HepG2 (cell line): ENCODE measurements around the gene PCDHGC5. TPM values are rescaled to one million over a fixed set of nuclear protein-coding genes. Genes with fewer than 3 reads are reported as not detected.

ENCODE experiments used
- polyA plus RNA-seq, 8 experiments: library from polyadenylated mRNA; depleted of rRNA in 3 of 8; stranded (reverse) in 7 of 8; unstranded in 1 of 8; fragments of >200 nt; fragmentation: Illumina TruSeq in 4 of 8; extraction: Trizol in 4 of 8; gene quantifications; 2 replicates each; pipeline versions ENCODE4 v1.2.1 to v1.2.3, GENCODE V29; 2011 to 2016; ENCODE audit warnings: low read depth in 4 of 8, missing spikeins in 1 of 8, mixed read lengths in 1 of 8; ENCODE audit not compliant: insufficient read depth in 1 of 8
- total RNA-seq, 5 experiments: library from RNA; depleted of rRNA; stranded (reverse); fragments of >200 nt; fragmentation: Illumina TruSeq; extraction: Trizol; gene quantifications; 2 replicates each; pipeline ENCODE4 v1.2.3, GENCODE V29; 2016; ENCODE audit warnings: low read depth in 1 of 5

PCDHGC5 gene
- total and polyA plus RNA-seq, 2 of the 13 experiments (the other 11 are each of a cell fraction or from before 2014, with no cell fraction given) = 0.03 TPM; not detected in 1

Other genes with a start within 250 kb of the PCDHGC5 start
- 0.22 and 0.27 TPM in 2 replicates for gene PCDHB15, start 243.7 kb upstream of the PCDHGC5 start, total RNA-seq (2016; rRNA removed; fragmentation: Illumina TruSeq; extraction: Trizol)
- gene PCDHB15, start 243.7 kb upstream of the PCDHGC5 start, polyA plus RNA-seq (2011; rRNA removed) = 0.26 and 0.48 TPM in 2 replicates
- gene SLC25A2, start 185.0 kb upstream of the PCDHGC5 start, total RNA-seq (2016; rRNA removed; fragmentation: Illumina TruSeq; extraction: Trizol) = 0.13 TPM in 1 of 2 replicates, not detected in the other
- gene SLC25A2, start 185.0 kb upstream of the PCDHGC5 start, polyA plus RNA-seq (2011; rRNA removed) = not detected in 2 replicates
- gene TAF7, start 168.3 kb upstream of the PCDHGC5 start, total RNA-seq (2016; rRNA removed; fragmentation: Illumina TruSeq; extraction: Trizol) = 61.5 and 96.6 TPM in 2 replicates
- gene TAF7, start 168.3 kb upstream of the PCDHGC5 start, polyA plus RNA-seq (2011; rRNA removed) = 36.5 and 41.6 TPM in 2 replicates
- 0.04 and 0.31 TPM in 2 replicates for gene PCDHGA1, start 158.6 kb upstream of the PCDHGC5 start, total RNA-seq (2016; rRNA removed; fragmentation: Illumina TruSeq; extraction: Trizol)
- gene PCDHGA1, start 158.6 kb upstream of the PCDHGC5 start, polyA plus RNA-seq (2011; rRNA removed) = 0.40 TPM in 2 replicates
- gene PCDHGA2, start 150.3 kb upstream of the PCDHGC5 start, total RNA-seq (2016; rRNA removed; fragmentation: Illumina TruSeq; extraction: Trizol) = 0.04 TPM in 1 of 2 replicates, not detected in the other
- gene PCDHGA2, start 150.3 kb upstream of the PCDHGC5 start, polyA plus RNA-seq (2011; rRNA removed) = 0.09 and 0.11 TPM in 2 replicates
- not detected in 2 replicates for gene PCDHGA3, start 145.3 kb upstream of the PCDHGC5 start, total RNA-seq (2016; rRNA removed; fragmentation: Illumina TruSeq; extraction: Trizol)
- 0.03 and 0.05 TPM in 2 replicates for gene PCDHGA3, start 145.3 kb upstream of the PCDHGC5 start, polyA plus RNA-seq (2011; rRNA removed)
- gene PCDHGB1, start 139.0 kb upstream of the PCDHGC5 start, total RNA-seq (2016; rRNA removed; fragmentation: Illumina TruSeq; extraction: Trizol) = 0.95 and 2.6 TPM in 2 replicates
- gene PCDHGB1, start 139.0 kb upstream of the PCDHGC5 start, polyA plus RNA-seq (2011; rRNA removed) = 0.95 and 1.0 TPM in 2 replicates
- 0.15 and 0.58 TPM in 2 replicates for gene PCDHGA4, start 134.1 kb upstream of the PCDHGC5 start, total RNA-seq (2016; rRNA removed; fragmentation: Illumina TruSeq; extraction: Trizol)
- 0.39 and 0.49 TPM in 2 replicates for gene PCDHGA4, start 134.1 kb upstream of the PCDHGC5 start, polyA plus RNA-seq (2011; rRNA removed)
- 0.64 and 0.77 TPM in 2 replicates for gene PCDHGB2, start 129.1 kb upstream of the PCDHGC5 start, total RNA-seq (2016; rRNA removed; fragmentation: Illumina TruSeq; extraction: Trizol)
- gene PCDHGB2, start 129.1 kb upstream of the PCDHGC5 start, polyA plus RNA-seq (2011; rRNA removed) = 0.80 and 0.82 TPM in 2 replicates
- 0.11 and 0.27 TPM in 2 replicates for gene PCDHGA5, start 124.9 kb upstream of the PCDHGC5 start, total RNA-seq (2016; rRNA removed; fragmentation: Illumina TruSeq; extraction: Trizol)
- 0.32 and 0.40 TPM in 2 replicates for gene PCDHGA5, start 124.9 kb upstream of the PCDHGC5 start, polyA plus RNA-seq (2011; rRNA removed)
- 0.13 and 0.40 TPM in 2 replicates for gene PCDHGB3, start 118.8 kb upstream of the PCDHGC5 start, total RNA-seq (2016; rRNA removed; fragmentation: Illumina TruSeq; extraction: Trizol)
- gene PCDHGB3, start 118.8 kb upstream of the PCDHGC5 start, polyA plus RNA-seq (2011; rRNA removed) = 0.44 and 0.67 TPM in 2 replicates
- 0.13 and 0.33 TPM in 2 replicates for gene PCDHGA6, start 115.2 kb upstream of the PCDHGC5 start, total RNA-seq (2016; rRNA removed; fragmentation: Illumina TruSeq; extraction: Trizol)
- 0.51 and 0.54 TPM in 2 replicates for gene PCDHGA6, start 115.2 kb upstream of the PCDHGC5 start, polyA plus RNA-seq (2011; rRNA removed)
- 0.17 and 0.31 TPM in 2 replicates for gene PCDHGA7, start 106.3 kb upstream of the PCDHGC5 start, total RNA-seq (2016; rRNA removed; fragmentation: Illumina TruSeq; extraction: Trizol)
- gene PCDHGA7, start 106.3 kb upstream of the PCDHGC5 start, polyA plus RNA-seq (2011; rRNA removed) = 0.11 and 0.13 TPM in 2 replicates
- 1.7 and 3.3 TPM in 2 replicates for gene PCDHGB4, start 101.4 kb upstream of the PCDHGC5 start, total RNA-seq (2016; rRNA removed; fragmentation: Illumina TruSeq; extraction: Trizol)
- gene PCDHGB4, start 101.4 kb upstream of the PCDHGC5 start, polyA plus RNA-seq (2011; rRNA removed) = 1.7 and 2.1 TPM in 2 replicates
- gene PCDHGA8, start 96.4 kb upstream of the PCDHGC5 start, total RNA-seq (2016; rRNA removed; fragmentation: Illumina TruSeq; extraction: Trizol) = 0.08 and 0.29 TPM in 2 replicates
- 0.04 and 0.05 TPM in 2 replicates for gene PCDHGA8, start 96.4 kb upstream of the PCDHGC5 start, polyA plus RNA-seq (2011; rRNA removed)
- 0.44 TPM in 1 of 2 replicates, not detected in the other for gene PCDHGB5, start 91.1 kb upstream of the PCDHGC5 start, total RNA-seq (2016; rRNA removed; fragmentation: Illumina TruSeq; extraction: Trizol)
- 0.08 and 0.13 TPM in 2 replicates for gene PCDHGB5, start 91.1 kb upstream of the PCDHGC5 start, polyA plus RNA-seq (2011; rRNA removed)
- gene PCDHGA9, start 86.3 kb upstream of the PCDHGC5 start, total RNA-seq (2016; rRNA removed; fragmentation: Illumina TruSeq; extraction: Trizol) = 0.38 TPM in 1 of 2 replicates, not detected in the other
- gene PCDHGA9, start 86.3 kb upstream of the PCDHGC5 start, polyA plus RNA-seq (2011; rRNA removed) = 0.04 and 0.09 TPM in 2 replicates
- gene PCDHGB6, start 81.1 kb upstream of the PCDHGC5 start, total RNA-seq (2016; rRNA removed; fragmentation: Illumina TruSeq; extraction: Trizol) = 0.20 TPM in 1 of 2 replicates, not detected in the other
- gene PCDHGB6, start 81.1 kb upstream of the PCDHGC5 start, polyA plus RNA-seq (2011; rRNA removed) = 0.01 and 0.12 TPM in 2 replicates
- 0.06 and 0.18 TPM in 2 replicates for gene PCDHGA10, start 76.1 kb upstream of the PCDHGC5 start, total RNA-seq (2016; rRNA removed; fragmentation: Illumina TruSeq; extraction: Trizol)
- gene PCDHGA10, start 76.1 kb upstream of the PCDHGC5 start, polyA plus RNA-seq (2011; rRNA removed) = 0.04 TPM in 2 replicates
- gene PCDHGB7, start 71.4 kb upstream of the PCDHGC5 start, total RNA-seq (2016; rRNA removed; fragmentation: Illumina TruSeq; extraction: Trizol) = 0.07 and 0.18 TPM in 2 replicates
- gene PCDHGB7, start 71.4 kb upstream of the PCDHGC5 start, polyA plus RNA-seq (2011; rRNA removed) = 0.08 and 0.10 TPM in 2 replicates
- gene PCDHGA11, start 68.0 kb upstream of the PCDHGC5 start, total RNA-seq (2016; rRNA removed; fragmentation: Illumina TruSeq; extraction: Trizol) = 0.24 TPM in 1 of 2 replicates, not detected in the other
- 0.04 and 0.05 TPM in 2 replicates for gene PCDHGA11, start 68.0 kb upstream of the PCDHGC5 start, polyA plus RNA-seq (2011; rRNA removed)
- 0.13 TPM in 1 of 2 replicates, not detected in the other for gene PCDHGA12, start 58.6 kb upstream of the PCDHGC5 start, total RNA-seq (2016; rRNA removed; fragmentation: Illumina TruSeq; extraction: Trizol)
- 0.03 and 0.07 TPM in 2 replicates for gene PCDHGA12, start 58.6 kb upstream of the PCDHGC5 start, polyA plus RNA-seq (2011; rRNA removed)
- gene PCDHGC3, start 13.1 kb upstream of the PCDHGC5 start, total RNA-seq (2016; rRNA removed; fragmentation: Illumina TruSeq; extraction: Trizol) = 0.20 and 0.21 TPM in 2 replicates
- 0.20 and 0.30 TPM in 2 replicates for gene PCDHGC3, start 13.1 kb upstream of the PCDHGC5 start, polyA plus RNA-seq (2011; rRNA removed)
- gene PCDHGC4, start 4.1 kb upstream of the PCDHGC5 start, total RNA-seq (2016; rRNA removed; fragmentation: Illumina TruSeq; extraction: Trizol) = 0.07 TPM in 1 of 2 replicates, not detected in the other
- 0.10 TPM in 1 of 2 replicates, not detected in the other for gene PCDHGC4, start 4.1 kb upstream of the PCDHGC5 start, polyA plus RNA-seq (2011; rRNA removed)
- gene DIAPH1, start 129.9 kb downstream of the PCDHGC5 start, total RNA-seq (2016; rRNA removed; fragmentation: Illumina TruSeq; extraction: Trizol) = 28.5 and 33.9 TPM in 2 replicates
- gene DIAPH1, start 129.9 kb downstream of the PCDHGC5 start, polyA plus RNA-seq (2011; rRNA removed) = 25.1 and 33.2 TPM in 2 replicates
- gene HDAC3, start 147.8 kb downstream of the PCDHGC5 start, total RNA-seq (2016; rRNA removed; fragmentation: Illumina TruSeq; extraction: Trizol) = 83.9 and 84.0 TPM in 2 replicates
- gene HDAC3, start 147.8 kb downstream of the PCDHGC5 start, polyA plus RNA-seq (2011; rRNA removed) = 90.0 and 94.1 TPM in 2 replicates
- 5.2 and 8.3 TPM in 2 replicates for gene RELL2, start 147.9 kb downstream of the PCDHGC5 start, total RNA-seq (2016; rRNA removed; fragmentation: Illumina TruSeq; extraction: Trizol)
- 6.4 and 9.9 TPM in 2 replicates for gene RELL2, start 147.9 kb downstream of the PCDHGC5 start, polyA plus RNA-seq (2011; rRNA removed)
- 3.6 and 5.5 TPM in 2 replicates for gene FCHSD1, start 162.3 kb downstream of the PCDHGC5 start, total RNA-seq (2016; rRNA removed; fragmentation: Illumina TruSeq; extraction: Trizol)
- gene FCHSD1, start 162.3 kb downstream of the PCDHGC5 start, polyA plus RNA-seq (2011; rRNA removed) = 15.4 and 20.7 TPM in 2 replicates
- 0.07 TPM in 1 of 2 replicates, not detected in the other for gene ARAP3, start 193.1 kb downstream of the PCDHGC5 start, total RNA-seq (2016; rRNA removed; fragmentation: Illumina TruSeq; extraction: Trizol)
- gene ARAP3, start 193.1 kb downstream of the PCDHGC5 start, polyA plus RNA-seq (2011; rRNA removed) = 0.20 and 0.25 TPM in 2 replicates